Measurements from ENCODE around the gene ZNF583.

ZNF583 gene

GRCh38 chr19:56403764-56404704 is at the start of gene ZNF583:
Gene ZNF583, plus strand, starts transcription at chr19:56404332. Its CDS starts 2,783 bp downstream, at chr19:56407115.
- peak; percentile 83 for DNase-seq (ENCODE audit: low read depth)

GRCh38 chr19:56355517-56355916 is 48.6 kb upstream of the ZNF583 start:
- DNase-seq (ENCODE audit: low read depth) = no peak

GRCh38 chr19:56356944-56357343 is 47.2 kb upstream of the ZNF583 start:
- no peak for DNase-seq (ENCODE audit: low read depth)

GRCh38 chr19:56360841-56361240 is 43.3 kb upstream of the ZNF583 start:
- no peak for DNase-seq (ENCODE audit: low read depth)

GRCh38 chr19:56367829-56368711 is 36.1 kb upstream of the ZNF583 start:
- DNase-seq (ENCODE audit: low read depth) = peak; percentile 62

- DNase-seq (ENCODE audit: low read depth) = no peak
Observed at GRCh38 chr19:56369886-56370676, 34.1 kb upstream of the ZNF583 start.

GRCh38 chr19:56372281-56372680 is 31.9 kb upstream of the ZNF583 start:
- DNase-seq (ENCODE audit: low read depth) = no peak

GRCh38 chr19:56377105-56377924 is 26.8 kb upstream of the ZNF583 start:
- no peak for DNase-seq (ENCODE audit: low read depth)

GRCh38 chr19:56383826-56384605 is 20.1 kb upstream of the ZNF583 start:
- DNase-seq (ENCODE audit: low read depth) = no peak

- peak; percentile 91 for DNase-seq (ENCODE audit: low read depth)
Observed at GRCh38 chr19:56393119-56394012, 10.8 kb upstream of the ZNF583 start, which contains the start of gene ZNF582. Gene ZNF582, minus strand, starts transcription at chr19:56393534. Its CDS starts 1,782 bp downstream, at chr19:56391752.

- no peak for DNase-seq (ENCODE audit: low read depth)
Observed at GRCh38 chr19:56398809-56399208, 5.3 kb upstream of the ZNF583 start.

GRCh38 chr19:56400485-56400884 is 3.6 kb upstream of the ZNF583 start:
- no peak for DNase-seq (ENCODE audit: low read depth)

GRCh38 chr19:56403261-56403660 is 871 bp upstream of the ZNF583 start:
- DNase-seq (ENCODE audit: low read depth) = no peak

- DNase-seq (ENCODE audit: low read depth) = no peak
Observed at GRCh38 chr19:56404705-56405056, 549 bp downstream of the ZNF583 start.

- DNase-seq (ENCODE audit: low read depth) = no peak
Observed at GRCh38 chr19:56405062-56405461, 930 bp downstream of the ZNF583 start.

GRCh38 chr19:56423276-56423984 is 19.3 kb downstream of the ZNF583 start:
- no peak for DNase-seq (ENCODE audit: low read depth)

GRCh38 chr19:56423985-56424353 is 19.8 kb downstream of the ZNF583 start:
- no peak for DNase-seq (ENCODE audit: low read depth)

- no peak for DNase-seq (ENCODE audit: low read depth)
Observed at GRCh38 chr19:56441206-56441792, 37.2 kb downstream of the ZNF583 start.

All from stimulated activated CD4-positive, alpha-beta T cell treated with anti-CD3 and anti-CD28 coated beads, Interleukin-2, amount 100 ng/mL, for 4 hours (primary cell).